Adrenal gland (tissue), 5 donors: ENCODE data around the gene PITX1.

Experiments used
- POLR2A ChIP-seq, 2 donors: fragments of 450-650 bp; IDR thresholded peaks; one replicate each; pipeline ENCODE4 v1.6.1; 2017; ENCODE audit warnings: antibody characterized with exemption in 2 of 2, mild to moderate bottlenecking in 2 of 2, moderate library complexity in 1 of 2
- TF ChIP-seq, protein P1 (sequence below), 6 experiments: fragments of 450-650 bp in 4 of 6; fragments of 200-600 bp in 2 of 6; sonication (generic) in 1 of 6; IDR thresholded peaks; 1 replicate in 5 of 6; 2 replicates in 1 of 6; pipeline versions ENCODE4 v1.5.1 to v1.8.0; 2016 to 2021; ENCODE audit warnings: antibody characterized with exemption in 6 of 6, mild to moderate bottlenecking in 2 of 6, moderate library complexity in 1 of 6
- donor health status: DM: no; HTN: no; CAD: no.

DNA sequence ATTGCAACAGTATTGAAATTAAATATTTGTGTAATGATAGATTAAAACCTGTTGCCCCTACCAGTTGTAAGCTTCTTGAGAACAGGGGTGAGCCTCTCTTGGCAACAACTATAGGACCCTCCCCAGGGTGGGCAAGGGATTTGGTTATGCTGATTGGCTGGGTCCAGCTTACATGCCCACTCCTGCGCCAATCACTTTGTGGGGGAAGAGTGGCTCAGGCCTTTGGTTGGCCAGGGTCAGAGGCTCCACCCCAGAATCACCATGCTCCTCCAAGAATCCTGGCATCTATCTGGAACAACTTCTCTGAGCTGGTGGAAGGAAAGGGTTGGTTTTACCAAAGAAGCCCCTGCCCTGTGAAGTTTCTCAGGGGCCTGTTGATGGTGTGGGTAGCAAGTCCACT is 8.6 kb upstream of the PITX1 start:
- TF ChIP-seq, protein P1, sequence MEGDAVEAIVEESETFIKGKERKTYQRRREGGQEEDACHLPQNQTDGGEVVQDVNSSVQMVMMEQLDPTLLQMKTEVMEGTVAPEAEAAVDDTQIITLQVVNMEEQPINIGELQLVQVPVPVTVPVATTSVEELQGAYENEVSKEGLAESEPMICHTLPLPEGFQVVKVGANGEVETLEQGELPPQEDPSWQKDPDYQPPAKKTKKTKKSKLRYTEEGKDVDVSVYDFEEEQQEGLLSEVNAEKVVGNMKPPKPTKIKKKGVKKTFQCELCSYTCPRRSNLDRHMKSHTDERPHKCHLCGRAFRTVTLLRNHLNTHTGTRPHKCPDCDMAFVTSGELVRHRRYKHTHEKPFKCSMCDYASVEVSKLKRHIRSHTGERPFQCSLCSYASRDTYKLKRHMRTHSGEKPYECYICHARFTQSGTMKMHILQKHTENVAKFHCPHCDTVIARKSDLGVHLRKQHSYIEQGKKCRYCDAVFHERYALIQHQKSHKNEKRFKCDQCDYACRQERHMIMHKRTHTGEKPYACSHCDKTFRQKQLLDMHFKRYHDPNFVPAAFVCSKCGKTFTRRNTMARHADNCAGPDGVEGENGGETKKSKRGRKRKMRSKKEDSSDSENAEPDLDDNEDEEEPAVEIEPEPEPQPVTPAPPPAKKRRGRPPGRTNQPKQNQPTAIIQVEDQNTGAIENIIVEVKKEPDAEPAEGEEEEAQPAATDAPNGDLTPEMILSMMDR (IDR thresholded peaks at IDR 0.05) = no peak
- no peak for TF ChIP-seq POLR2A (IDR thresholded peaks at IDR 0.05)
